ENCODE results near the gene XYLT1. TPM values are rescaled to one million over a fixed set of nuclear protein-coding genes. Genes with fewer than 3 reads are reported as not detected.
"Not testable (repeated sequence)": the region's sequence is repeated elsewhere in the genome, so short reads cannot be mapped to it uniquely, and the experiment has no call there.

The XYLT1 gene
- total RNA-seq, 8 experiments from 2014 or later, result 1.2 to 22.0 (median 6.3) TPM

DNA sequence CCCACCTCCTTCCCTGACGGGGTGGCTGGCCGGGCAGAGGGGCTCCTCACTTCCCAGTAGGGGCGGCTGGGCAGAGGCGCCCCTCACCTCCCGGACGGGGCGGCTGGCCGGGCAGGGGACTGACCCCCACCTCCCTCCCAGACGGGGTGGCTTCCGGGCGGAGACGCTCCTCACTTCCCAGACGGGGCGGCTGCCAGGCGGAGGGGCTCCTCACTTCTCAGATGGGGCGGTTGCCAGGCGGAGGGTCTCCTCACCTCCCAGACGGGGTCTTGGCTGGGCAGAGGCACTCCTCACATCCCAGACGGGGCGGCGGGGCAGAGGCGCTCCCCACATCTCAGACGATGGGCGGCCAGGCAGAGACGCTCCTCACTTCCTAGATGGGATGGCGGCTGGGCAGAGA lies 35.1 kb upstream of the XYLT1 start:
- no CpG with 5 or more reads among the region's 26 CpGs for whole genome bisulfite sequencing, 10 experiments
- H3K4me3 ChIP-seq; ATAC-seq (replicated peaks in 6 of 8); in situ Hi-C loops (cut with MboI; ENCODE audit: low pct_unique_long_range_greater_than_20kb in 2 of 9, low sequenced_read_pairs in 9 of 9, unreplicated experiment in 9 of 9); H3K27ac ChIP-seq; H3K4me1 ChIP-seq (replicated peaks in 1 of 2): not testable (repeated sequence)

DNA sequence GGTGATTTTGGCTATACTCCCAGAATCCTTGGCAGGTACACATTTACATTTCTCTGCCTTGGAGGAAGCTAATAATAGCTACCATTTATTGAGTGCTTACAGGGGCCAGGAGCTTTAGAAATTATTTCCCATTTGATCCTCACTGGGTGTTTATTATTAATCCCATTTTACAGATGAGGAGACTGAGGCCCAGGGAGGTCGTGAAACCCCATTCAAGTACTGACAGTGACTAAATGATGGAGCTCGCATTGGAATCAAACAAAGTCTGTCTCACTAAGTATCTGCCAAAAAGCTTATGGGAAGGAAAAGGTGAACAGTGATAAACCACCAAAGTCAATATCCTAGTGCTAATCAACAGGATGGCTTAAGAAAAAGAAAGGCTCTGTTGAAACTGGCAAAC lies 33.3 kb upstream of the XYLT1 start:
- in situ Hi-C loops (cut with MboI; ENCODE audit: low pct_unique_long_range_greater_than_20kb in 2 of 9, low sequenced_read_pairs in 9 of 9, unreplicated experiment in 9 of 9), result no loop called here

DNA sequence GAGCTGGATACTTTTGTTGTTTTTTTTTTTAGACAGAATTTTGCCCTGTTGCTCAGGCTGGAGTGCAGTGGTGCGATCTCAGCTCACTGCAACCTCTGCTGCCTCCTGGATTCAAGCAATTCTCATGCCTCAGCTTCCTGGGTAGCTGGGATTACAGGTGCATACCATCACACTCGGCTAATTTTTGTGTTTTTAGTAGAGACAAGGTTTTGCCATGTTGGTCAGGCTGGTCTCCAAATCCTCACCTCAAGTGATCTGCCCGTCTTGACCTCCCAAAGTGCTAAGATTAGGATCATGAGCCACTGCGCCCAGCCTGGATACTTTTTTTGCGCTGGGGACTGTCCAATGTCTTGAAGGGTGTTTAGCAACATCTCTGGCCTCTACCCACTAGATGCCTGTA lies 32.6 kb upstream of the XYLT1 start:
- in situ Hi-C loops (cut with MboI; ENCODE audit: low pct_unique_long_range_greater_than_20kb in 2 of 9, low sequenced_read_pairs in 9 of 9, unreplicated experiment in 9 of 9), result no loop called here
- Histone ChIP-seq H3K27ac (no peak overlapping the region), H3K4me3 (no peak overlapping the region), H3K4me1 (replicated peaks in 1 of 2) (no peaks in the 10 kb centered on the region)
- WGBS, 10 experiments, result 55 to 92% (median 85%) methylated on average over 1 to 3 of the region's 5 CpGs; no CpG with 5 or more reads in 2 of the 10 experiments
- no peak for ATAC-seq (replicated peaks in 6 of 8)

More for the DNA sequence above, 33.3 kb upstream of the XYLT1 start:
- H3K27ac ChIP-seq, result no peak overlapping the region
- no peak overlapping the region for H3K4me3 ChIP-seq
- WGBS, 10 experiments, result 29 to 90% (median 82%) methylated on average over 1 to 2 of the region's 2 CpGs; no CpG with 5 or more reads in 1 of the 10 experiments
- H3K4me1 ChIP-seq (replicated peaks in 1 of 2), result no peaks in the 10 kb centered on the region
- no peak for ATAC-seq (replicated peaks in 6 of 8)

DNA sequence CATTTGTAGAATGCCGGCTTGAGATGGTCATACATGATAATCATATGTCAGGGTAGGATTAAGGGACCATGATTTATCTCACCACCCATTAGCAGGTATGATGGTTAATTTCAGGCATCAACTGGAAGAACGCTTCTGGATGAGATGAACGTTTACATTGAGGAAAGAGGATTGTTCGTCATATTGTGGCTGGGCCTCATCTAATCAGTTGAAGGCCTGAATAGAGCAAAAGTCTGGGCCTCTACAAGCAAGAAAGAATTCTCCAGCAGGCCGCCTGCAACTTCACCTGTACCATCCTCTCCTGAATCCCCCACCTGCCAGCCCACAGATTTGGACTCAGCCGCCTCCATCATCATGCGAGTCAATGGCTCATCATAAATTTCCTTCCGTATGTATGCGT lies 30.6 kb upstream of the XYLT1 start:
- in situ Hi-C loops (cut with MboI; ENCODE audit: low pct_unique_long_range_greater_than_20kb in 2 of 9, low sequenced_read_pairs in 9 of 9, unreplicated experiment in 9 of 9), result no loop called here
- Histone ChIP-seq H3K4me1 (replicated peaks in 1 of 2) (no peaks in the 10 kb centered on the region), H3K27ac (no peak overlapping the region), H3K4me3 (no peak overlapping the region)
- ATAC-seq (replicated peaks in 6 of 8), result no peak
- 55 to 100% (median 73%) methylated on average over 2 to 7 of the region's 9 CpGs; no CpG with 5 or more reads in 2 of the 10 experiments for WGBS, 10 experiments

DNA sequence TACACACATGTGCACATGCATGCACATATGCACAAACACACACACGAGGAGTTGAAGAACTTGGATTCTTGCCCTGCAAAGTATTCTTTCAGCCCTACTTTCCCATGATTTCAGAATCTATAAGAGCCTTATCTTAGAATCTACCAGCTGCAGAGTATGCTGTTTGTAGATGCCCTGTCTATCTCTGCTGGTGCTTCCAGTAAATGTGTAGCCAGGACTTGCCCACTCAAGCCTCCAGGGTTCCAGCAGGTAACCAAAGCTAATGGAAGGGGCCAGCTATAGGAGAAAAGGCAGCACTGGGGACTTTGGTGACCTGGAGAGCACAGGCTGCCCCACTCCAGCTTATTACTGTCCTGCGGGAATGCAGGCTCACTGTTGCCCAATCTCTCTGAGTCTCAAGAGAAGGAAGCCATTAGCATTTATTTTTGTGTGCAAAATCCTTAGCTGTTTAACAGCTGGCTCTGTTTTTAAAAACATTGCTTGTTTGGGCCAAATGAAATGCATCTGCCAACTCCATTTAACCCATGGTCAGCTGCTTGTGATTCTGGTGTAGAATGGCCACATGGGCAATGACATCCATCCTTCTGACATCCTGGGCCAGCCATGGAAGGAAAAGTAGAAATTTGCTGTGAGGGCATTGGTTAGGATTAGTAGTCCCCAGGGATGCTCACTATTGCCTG lies 28.6 kb upstream of the XYLT1 start:
- Histone ChIP-seq H3K27ac (no peak overlapping the region), H3K4me3 (no peak overlapping the region), H3K4me1 (replicated peaks in 1 of 2) (no peaks in the 10 kb centered on the region)
- peak in 2 of 8 experiments; percentile 86 to 87 for ATAC-seq (replicated peaks in 6 of 8)
- 0 to 80% (median 45%) methylated on average over 1 to 2 of the region's 2 CpGs; no CpG with 5 or more reads in 4 of the 10 experiments for WGBS, 10 experiments
- in situ Hi-C loops (cut with MboI; ENCODE audit: low pct_unique_long_range_greater_than_20kb in 2 of 9, low sequenced_read_pairs in 9 of 9, unreplicated experiment in 9 of 9), result no loop called here

DNA sequence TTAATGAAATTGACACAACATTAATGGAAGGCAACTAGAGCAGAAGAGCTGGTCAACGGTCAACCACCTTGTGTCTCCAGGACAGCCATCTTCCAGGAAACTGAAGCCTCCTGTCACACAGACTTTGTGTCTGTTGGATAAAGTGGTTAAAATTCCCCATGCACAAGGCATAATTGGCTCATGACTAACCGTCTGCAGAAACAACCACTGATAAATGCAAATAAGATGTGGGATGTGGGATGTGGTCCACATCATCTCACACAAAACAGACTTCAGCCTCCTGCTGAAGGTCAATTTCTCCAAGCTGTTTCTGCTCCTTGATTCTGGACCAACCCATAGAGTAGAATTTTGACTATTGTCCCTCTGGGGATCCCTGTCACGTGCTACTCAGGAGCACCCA lies 26.9 kb upstream of the XYLT1 start:
- ATAC-seq (replicated peaks in 6 of 8), result peak in 2 of 8 experiments; percentile 35 to 44
- Histone ChIP-seq H3K4me1 (replicated peaks in 1 of 2) (no peaks in the 10 kb centered on the region), H3K27ac (no peak overlapping the region), H3K4me3 (no peak overlapping the region)
- in situ Hi-C loops (cut with MboI; ENCODE audit: low pct_unique_long_range_greater_than_20kb in 2 of 9, low sequenced_read_pairs in 9 of 9, unreplicated experiment in 9 of 9), result no loop called here
- WGBS, 10 experiments, result 7 to 100% (median 90%) methylated on average over 1 to 2 of the region's 3 CpGs; no CpG with 5 or more reads in 5 of the 10 experiments

DNA sequence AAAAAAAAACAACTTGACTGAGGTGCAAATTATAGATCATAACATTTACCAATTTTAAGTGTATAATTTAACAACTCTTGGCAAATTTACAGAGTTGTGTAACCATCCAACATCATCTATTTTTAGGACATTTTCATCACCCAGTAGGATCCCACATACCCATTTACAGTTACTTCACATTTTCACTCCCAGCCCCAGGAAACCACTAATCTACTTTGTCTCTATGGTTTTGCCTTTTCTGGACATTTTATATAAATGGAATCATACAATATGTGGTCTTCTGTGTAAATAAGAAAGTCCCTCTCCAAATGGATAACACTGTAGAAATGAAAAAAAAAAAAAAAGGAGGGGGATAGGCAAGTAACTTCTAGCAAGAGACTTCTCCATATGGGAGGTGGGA lies 26.1 kb upstream of the XYLT1 start:
- no peaks in the 10 kb centered on the region for H3K4me1 ChIP-seq (replicated peaks in 1 of 2)
- ATAC-seq (replicated peaks in 6 of 8), result no peak
- in situ Hi-C loops (cut with MboI; ENCODE audit: low pct_unique_long_range_greater_than_20kb in 2 of 9, low sequenced_read_pairs in 9 of 9, unreplicated experiment in 9 of 9), result no loop called here
- H3K4me3 ChIP-seq, result no peak overlapping the region
- H3K27ac ChIP-seq, result no peak overlapping the region

DNA sequence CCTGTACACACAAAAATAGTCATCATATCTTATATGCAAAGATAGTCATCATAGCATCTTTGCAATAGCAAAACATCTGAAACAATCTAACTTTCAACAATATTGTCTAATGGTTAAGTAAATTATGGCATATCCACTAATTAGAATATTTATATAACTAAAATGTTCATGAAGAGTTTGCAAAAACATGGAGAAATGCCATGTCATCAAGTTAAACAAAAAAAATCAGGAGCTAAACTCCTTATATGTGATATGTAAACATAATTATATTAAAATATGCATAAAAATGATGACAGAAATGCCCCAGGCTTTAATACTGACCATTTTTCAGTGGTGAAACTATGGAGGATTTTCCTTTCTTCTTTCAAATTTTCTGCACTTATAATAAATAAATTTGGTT lies 22.3 kb upstream of the XYLT1 start:
- no peak overlapping the region for H3K4me3 ChIP-seq
- in situ Hi-C loops (cut with MboI; ENCODE audit: low pct_unique_long_range_greater_than_20kb in 2 of 9, low sequenced_read_pairs in 9 of 9, unreplicated experiment in 9 of 9), result no loop called here
- H3K4me1 ChIP-seq (replicated peaks in 1 of 2), result no peaks in the 10 kb centered on the region
- H3K27ac ChIP-seq, result no peak overlapping the region
- ATAC-seq (replicated peaks in 6 of 8), result no peak

DNA sequence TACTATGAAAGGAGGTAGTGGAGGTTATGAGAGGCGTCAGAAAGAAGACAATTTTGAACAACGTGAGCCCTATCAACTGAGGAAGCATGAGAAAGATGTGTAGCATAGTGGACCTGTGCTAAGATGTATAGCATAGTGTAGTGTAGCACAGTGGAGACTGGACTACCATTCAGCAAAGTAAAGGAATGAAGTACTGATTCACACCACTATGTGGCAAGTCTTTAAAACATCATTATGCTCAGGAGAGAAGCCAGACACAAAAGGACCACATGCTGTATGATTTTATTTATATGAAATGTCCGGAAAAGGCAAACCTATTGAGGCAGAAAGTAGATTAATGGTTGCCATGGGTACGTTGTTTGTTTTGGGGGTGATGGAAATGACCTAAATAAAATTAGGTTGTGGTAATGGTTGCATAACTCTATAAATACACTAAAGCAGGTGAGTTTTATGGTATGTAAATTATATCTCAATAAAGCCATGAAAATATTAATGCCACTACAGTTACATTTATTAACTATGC lies 20.4 kb upstream of the XYLT1 start:
- Histone ChIP-seq H3K4me3 (no peak overlapping the region), H3K4me1 (replicated peaks in 1 of 2) (no peaks in the 10 kb centered on the region), H3K27ac (no peak overlapping the region)
- in situ Hi-C loops (cut with MboI; ENCODE audit: low pct_unique_long_range_greater_than_20kb in 2 of 9, low sequenced_read_pairs in 9 of 9, unreplicated experiment in 9 of 9), result no loop called here
- ATAC-seq (replicated peaks in 6 of 8), result no peak
- WGBS, 10 experiments, result 33 to 100% (median 84%) methylated on average over 2 to 4 of the region's 4 CpGs; no CpG with 5 or more reads in 1 of the 10 experiments

DNA sequence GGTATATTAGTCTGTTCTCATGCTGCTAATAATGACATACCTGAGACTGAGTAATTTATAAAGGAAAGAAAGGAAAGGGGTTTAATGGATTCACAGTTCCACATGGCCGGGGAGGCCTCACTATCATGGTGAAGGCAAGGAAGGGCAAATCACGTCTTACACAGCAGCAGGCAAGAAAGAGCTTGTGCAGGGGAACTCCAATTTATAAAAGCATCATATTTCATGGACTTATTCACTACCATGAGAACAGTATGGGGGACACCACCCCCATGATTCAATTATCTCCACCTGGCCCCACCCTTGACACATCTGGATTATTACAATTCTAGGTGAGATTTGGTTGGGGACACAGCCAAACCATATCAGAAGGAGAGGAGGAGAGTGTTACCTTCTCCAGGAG lies 17.7 kb upstream of the XYLT1 start:
- 50 to 100% (median 84%) methylated on average over 1 to 2 of the region's 2 CpGs; no CpG with 5 or more reads in 3 of the 10 experiments for WGBS, 10 experiments
- no peak overlapping the region for H3K4me3 ChIP-seq
- no peaks in the 10 kb centered on the region for H3K4me1 ChIP-seq (replicated peaks in 1 of 2)
- in situ Hi-C loops (cut with MboI; ENCODE audit: low pct_unique_long_range_greater_than_20kb in 2 of 9, low sequenced_read_pairs in 9 of 9, unreplicated experiment in 9 of 9), result no loop called here
- ATAC-seq (replicated peaks in 6 of 8), result no peak
- H3K27ac ChIP-seq, result no peak overlapping the region

DNA sequence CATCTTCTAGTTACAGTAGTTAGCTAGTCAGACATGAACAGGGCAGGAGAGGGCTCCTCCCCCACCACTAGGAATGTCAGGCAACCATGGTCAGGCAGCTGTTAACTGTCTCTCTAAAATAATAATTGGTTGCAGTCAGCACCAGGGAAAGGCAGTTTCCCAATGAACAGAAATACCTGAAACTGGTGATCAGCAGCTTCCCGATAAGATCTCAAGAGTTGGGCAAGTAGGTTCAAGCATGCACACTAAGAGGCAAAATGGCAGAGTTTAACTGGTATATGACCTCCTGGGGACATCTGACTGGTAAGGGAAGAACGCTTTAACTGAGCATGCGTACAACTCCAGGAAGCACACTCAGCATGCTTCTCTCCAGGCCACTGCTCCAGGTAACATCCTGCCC lies 12.6 kb upstream of the XYLT1 start:
- no peak overlapping the region for H3K4me3 ChIP-seq
- H3K27ac ChIP-seq, result no peak overlapping the region
- 90 to 100% (median 98%) methylated on average over 1 to 3 of the region's 3 CpGs; no CpG with 5 or more reads in 2 of the 10 experiments for WGBS, 10 experiments
- H3K4me1 ChIP-seq (replicated peaks in 1 of 2), result no peaks in the 10 kb centered on the region
- ATAC-seq (replicated peaks in 6 of 8), result no peak
- in situ Hi-C loops (cut with MboI; ENCODE audit: low pct_unique_long_range_greater_than_20kb in 2 of 9, low sequenced_read_pairs in 9 of 9, unreplicated experiment in 9 of 9), result no loop called here

DNA sequence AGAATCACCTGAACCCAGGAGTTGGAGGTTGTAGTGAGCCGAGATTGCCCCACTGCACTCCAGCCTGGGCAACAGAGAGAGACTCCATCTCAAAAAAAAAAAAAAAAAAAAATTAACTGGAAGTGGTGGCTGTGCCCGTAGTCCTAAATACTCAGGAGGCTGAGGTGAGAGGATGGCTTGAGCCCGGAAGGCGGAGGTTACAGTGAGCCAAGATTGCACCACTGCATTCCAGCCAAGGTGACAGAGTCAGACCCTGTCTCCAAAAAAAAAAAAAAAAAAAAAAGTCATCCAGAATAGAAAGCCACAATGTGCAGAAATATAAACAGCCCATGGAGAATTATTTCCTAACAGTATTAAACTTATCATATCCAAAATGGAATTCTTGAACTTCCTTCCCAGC lies 11.6 kb upstream of the XYLT1 start:
- H3K27ac ChIP-seq; H3K4me1 ChIP-seq (replicated peaks in 1 of 2); H3K4me3 ChIP-seq; ATAC-seq (replicated peaks in 6 of 8); in situ Hi-C loops (cut with MboI; ENCODE audit: low pct_unique_long_range_greater_than_20kb in 2 of 9, low sequenced_read_pairs in 9 of 9, unreplicated experiment in 9 of 9): not testable (repeated sequence)
- 0 to 100% (median 71%) methylated on average over 1 to 4 of the region's 4 CpGs; no CpG with 5 or more reads in 1 of the 10 experiments for WGBS, 10 experiments

DNA sequence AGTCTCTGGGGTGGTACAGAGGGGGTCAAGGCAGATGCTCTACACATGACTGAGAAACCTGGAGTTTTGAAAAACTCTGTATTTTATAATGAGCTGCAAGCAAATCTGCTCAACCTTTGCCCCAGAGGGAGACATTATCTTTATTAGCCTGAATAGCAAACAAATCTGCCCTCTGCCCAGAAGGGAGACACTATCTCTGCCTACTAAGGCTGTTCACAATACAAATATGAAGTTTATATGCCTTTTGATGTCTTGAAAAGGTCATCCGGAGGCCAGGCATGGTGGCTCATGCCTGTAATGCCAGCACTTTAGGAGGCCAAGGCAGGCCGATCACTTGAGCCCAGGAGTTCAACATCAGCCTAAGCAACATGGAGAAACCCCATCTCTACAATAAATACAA lies 11.0 kb upstream of the XYLT1 start:
- no peak overlapping the region for H3K27ac ChIP-seq
- 54 to 100% (median 88%) methylated on average over 1 to 2 of the region's 2 CpGs; no CpG with 5 or more reads in 4 of the 10 experiments for WGBS, 10 experiments
- H3K4me3 ChIP-seq, result no peak overlapping the region
- no peak for ATAC-seq (replicated peaks in 6 of 8)
- in situ Hi-C loops (cut with MboI; ENCODE audit: low pct_unique_long_range_greater_than_20kb in 2 of 9, low sequenced_read_pairs in 9 of 9, unreplicated experiment in 9 of 9), result no loop called here
- peaks cover 0 to 4% of the 10 kb centered on the region in 2 donors for H3K4me1 ChIP-seq (replicated peaks in 1 of 2)

DNA sequence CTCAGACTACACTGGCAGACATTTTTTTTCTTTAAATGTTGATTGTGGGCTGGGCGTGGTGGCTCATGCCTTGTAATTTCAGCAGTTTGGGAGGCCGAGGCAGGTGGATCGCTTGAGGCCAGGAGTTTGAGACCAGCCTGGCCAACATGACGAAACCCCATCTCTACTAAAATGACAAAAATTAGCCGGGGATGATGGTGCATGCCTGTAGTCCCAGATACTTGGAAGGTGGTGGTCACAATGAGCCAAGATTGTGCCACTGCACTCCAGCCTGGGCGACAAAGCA lies 6.4 kb upstream of the XYLT1 start:
- in situ Hi-C loops (cut with MboI; ENCODE audit: low pct_unique_long_range_greater_than_20kb in 2 of 9, low sequenced_read_pairs in 9 of 9, unreplicated experiment in 9 of 9); H3K4me3 ChIP-seq; H3K27ac ChIP-seq; ATAC-seq (replicated peaks in 6 of 8): not testable (repeated sequence)
- WGBS, 10 experiments, result 60 to 100% (median 100%) methylated on average over 1 to 5 of the region's 6 CpGs; no CpG with 5 or more reads in 3 of the 10 experiments
- peaks cover 9 to 12% of the 10 kb centered on the region in 2 donors for H3K4me1 ChIP-seq (replicated peaks in 1 of 2)

Data from motor neuron (in vitro differentiated cells).